Measurements from ENCODE around the gene CPB2. TPM values are rescaled to one million over a fixed set of nuclear protein-coding genes. Genes with fewer than 3 reads are reported as not detected.
A peak's percentile ranks its signal among the peaks of the same experiment; 100 is the strongest.

CPB2 gene
- total and polyA plus RNA-seq, 7 donors, result not detected

DNA sequence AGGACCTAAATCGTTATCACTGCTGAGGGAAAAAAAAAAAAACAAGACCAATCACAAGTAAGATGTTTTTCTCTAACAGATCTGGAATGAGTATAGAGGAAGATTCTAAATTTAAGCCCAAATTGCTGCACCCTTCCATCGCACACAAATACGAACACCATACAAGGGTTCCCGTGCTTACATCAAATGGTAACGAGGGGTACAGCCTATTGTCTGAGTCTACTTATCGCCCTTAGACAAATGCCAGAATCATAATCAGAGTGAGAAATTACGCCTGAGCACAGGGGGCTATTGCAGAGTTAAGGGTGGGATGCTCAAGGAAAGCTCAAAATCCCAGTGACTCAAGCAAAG lies 52.9 kb downstream of the CPB2 start:
- Histone ChIP-seq H3K9me3 (no peaks in the 10 kb centered on the region), H3K4me3 (peak overlapping the region; percentile 86), H3K4me1 (peaks cover 30% of the 10 kb centered on the region), H3K27ac (peak overlapping the region; percentile 93), H3K27me3 (ENCODE audit: insufficient read depth in 3 of 3, low read length in 2 of 3) (no peaks in the 10 kb centered on the region), H3K36me3 (ENCODE audit: insufficient read depth in 1 of 2, low read depth in 1 of 2) (no peaks in the 10 kb centered on the region)
- DNase-seq (no peak), ATAC-seq (peak; percentile 5 to 45 (median 12))
- TF ChIP-seq, protein P1, sequence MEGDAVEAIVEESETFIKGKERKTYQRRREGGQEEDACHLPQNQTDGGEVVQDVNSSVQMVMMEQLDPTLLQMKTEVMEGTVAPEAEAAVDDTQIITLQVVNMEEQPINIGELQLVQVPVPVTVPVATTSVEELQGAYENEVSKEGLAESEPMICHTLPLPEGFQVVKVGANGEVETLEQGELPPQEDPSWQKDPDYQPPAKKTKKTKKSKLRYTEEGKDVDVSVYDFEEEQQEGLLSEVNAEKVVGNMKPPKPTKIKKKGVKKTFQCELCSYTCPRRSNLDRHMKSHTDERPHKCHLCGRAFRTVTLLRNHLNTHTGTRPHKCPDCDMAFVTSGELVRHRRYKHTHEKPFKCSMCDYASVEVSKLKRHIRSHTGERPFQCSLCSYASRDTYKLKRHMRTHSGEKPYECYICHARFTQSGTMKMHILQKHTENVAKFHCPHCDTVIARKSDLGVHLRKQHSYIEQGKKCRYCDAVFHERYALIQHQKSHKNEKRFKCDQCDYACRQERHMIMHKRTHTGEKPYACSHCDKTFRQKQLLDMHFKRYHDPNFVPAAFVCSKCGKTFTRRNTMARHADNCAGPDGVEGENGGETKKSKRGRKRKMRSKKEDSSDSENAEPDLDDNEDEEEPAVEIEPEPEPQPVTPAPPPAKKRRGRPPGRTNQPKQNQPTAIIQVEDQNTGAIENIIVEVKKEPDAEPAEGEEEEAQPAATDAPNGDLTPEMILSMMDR (IDR thresholded peaks at IDR 0.05), result no peak
- whole genome bisulfite sequencing, 3 donors, result 0% methylated on average over 7 of the region's 7 CpGs
- intact Hi-C loops (cut with DNase I), result loop anchor here in 1 of 2 donors (5.0 kb wide), 1 partner anchor 70 kb away; no protein-coding TSS in a partner anchor

DNA sequence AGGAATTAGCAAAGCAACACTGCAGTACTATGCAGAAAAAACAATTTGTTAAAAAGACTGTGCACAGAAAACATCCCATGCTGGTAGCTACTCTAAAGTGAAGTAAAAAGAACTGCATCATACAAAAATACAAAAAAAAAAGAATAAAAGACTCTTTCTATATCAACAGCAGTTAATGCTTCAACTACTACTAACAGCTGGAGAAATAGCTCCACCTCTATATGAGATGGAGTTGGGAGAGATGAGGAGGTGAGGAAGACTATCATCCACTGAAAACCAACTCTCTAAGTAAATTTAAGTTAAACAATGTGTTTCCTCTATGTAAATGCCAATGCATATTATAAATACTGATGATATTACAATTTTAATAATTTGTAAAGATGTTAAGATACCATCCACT lies 54.1 kb downstream of the CPB2 start:
- H3K27me3 ChIP-seq (ENCODE audit: insufficient read depth in 3 of 3, low read length in 2 of 3), result no peaks in the 10 kb centered on the region
- peak overlapping the region; percentile 86 for H3K4me3 ChIP-seq
- DNase-seq (no peak), ATAC-seq (no peak)
- H3K9me3 ChIP-seq, result no peaks in the 10 kb centered on the region
- intact Hi-C loops (cut with DNase I), result loop anchor here in 1 of 2 donors (5.0 kb wide), 1 partner anchor 72 kb away; no protein-coding TSS in a partner anchor
- no peaks in the 10 kb centered on the region for H3K36me3 ChIP-seq (ENCODE audit: insufficient read depth in 1 of 2, low read depth in 1 of 2)
- TF ChIP-seq, protein P1 (IDR thresholded peaks at IDR 0.05), result no peak
- peaks cover 30% of the 10 kb centered on the region for H3K4me1 ChIP-seq
- H3K27ac ChIP-seq, result no peak overlapping the region

DNA sequence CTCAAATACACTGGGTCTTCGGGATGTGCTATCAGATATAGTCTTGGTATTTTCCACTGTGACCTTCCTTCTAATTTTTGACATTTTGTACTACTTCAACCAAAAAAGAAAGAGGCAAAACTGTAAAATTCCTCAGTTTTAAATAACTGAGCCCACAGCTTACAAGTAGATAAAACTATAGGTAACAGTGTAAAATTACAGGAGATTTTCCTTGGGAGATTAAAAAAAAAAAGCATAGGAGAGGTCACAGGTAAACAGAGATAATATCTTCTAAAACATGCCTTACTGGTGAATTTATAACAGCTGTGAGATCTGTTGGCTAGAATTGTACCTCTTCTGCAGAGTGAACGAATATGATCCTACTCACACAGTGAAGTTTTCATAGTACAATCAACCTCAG lies 59.4 kb downstream of the CPB2 start:
- WGBS, 3 donors, result 46 to 71% (median 52%) methylated on average over 2 of the region's 2 CpGs
- no peak for ATAC-seq
- Histone ChIP-seq H3K9me3 (no peaks in the 10 kb centered on the region), H3K4me1 (peaks cover 7% of the 10 kb centered on the region), H3K4me3 (no peak overlapping the region), H3K36me3 (ENCODE audit: insufficient read depth in 1 of 2, low read depth in 1 of 2) (peaks cover 0 to 20% of the 10 kb centered on the region in 2 donors), H3K27ac (no peak overlapping the region), H3K27me3 (ENCODE audit: insufficient read depth in 3 of 3, low read length in 2 of 3) (no peaks in the 10 kb centered on the region)
- TF ChIP-seq, protein P1 (IDR thresholded peaks at IDR 0.05), result no peak
- DNase-seq, result no peak
- intact Hi-C loops (cut with DNase I), result no loop called here

DNA sequence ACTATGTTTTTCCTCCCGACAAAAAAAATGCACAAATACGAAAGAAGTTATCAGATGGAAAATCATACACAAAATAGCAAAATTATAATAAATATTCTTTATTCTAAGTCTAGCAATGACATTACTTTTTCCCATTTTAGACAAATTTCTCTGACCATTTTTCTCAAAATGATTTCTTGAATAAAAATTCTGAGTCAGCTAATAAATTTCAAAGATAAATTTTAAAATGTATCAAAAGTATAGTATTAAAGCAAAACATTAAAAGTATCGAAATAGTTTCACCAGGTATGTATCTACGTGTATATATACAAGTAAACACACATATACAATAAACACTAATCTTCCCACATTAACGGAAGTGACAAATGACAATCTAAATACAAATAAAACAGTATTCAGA lies 61.2 kb downstream of the CPB2 start:
- DNase-seq (no peak), ATAC-seq (no peak)
- WGBS, 3 donors, result 96 to 97% (median 96%) methylated on average over 5 of the region's 5 CpGs
- intact Hi-C loops (cut with DNase I), result no loop called here
- Histone ChIP-seq H3K4me1 (no peaks in the 10 kb centered on the region), H3K27ac (no peak overlapping the region), H3K4me3 (no peak overlapping the region), H3K36me3 (ENCODE audit: insufficient read depth in 1 of 2, low read depth in 1 of 2) (peaks cover 0 to 28% of the 10 kb centered on the region in 2 donors), H3K27me3 (ENCODE audit: insufficient read depth in 3 of 3, low read length in 2 of 3) (no peaks in the 10 kb centered on the region), H3K9me3 (no peaks in the 10 kb centered on the region)
- TF ChIP-seq, protein P1 (IDR thresholded peaks at IDR 0.05), result no peak

DNA sequence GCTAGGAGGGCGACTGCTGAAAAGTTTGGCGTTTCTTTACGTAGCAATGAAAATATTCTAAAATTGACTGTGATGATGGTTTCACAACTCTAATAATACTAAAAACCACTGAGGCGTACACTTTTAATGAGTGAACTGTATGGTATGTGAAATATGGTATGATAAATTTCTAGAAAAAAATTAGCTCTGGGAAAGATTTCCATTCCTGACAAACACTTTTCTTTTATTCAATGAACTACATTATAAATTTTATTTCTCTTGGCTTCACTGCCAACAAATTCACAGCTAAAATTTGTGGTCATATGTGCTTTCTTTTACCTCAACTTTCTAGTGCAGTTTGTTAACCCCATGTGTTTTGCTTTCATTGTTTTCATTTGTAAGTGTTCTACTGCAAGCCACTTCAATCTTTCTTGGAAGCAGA lies 63.4 kb downstream of the CPB2 start:
- Histone ChIP-seq H3K27me3 (ENCODE audit: insufficient read depth in 3 of 3, low read length in 2 of 3) (no peaks in the 10 kb centered on the region), H3K36me3 (ENCODE audit: insufficient read depth in 1 of 2, low read depth in 1 of 2) (peaks cover 3 to 39% of the 10 kb centered on the region in 2 donors), H3K9me3 (no peaks in the 10 kb centered on the region), H3K4me3 (no peak overlapping the region), H3K27ac (no peak overlapping the region), H3K4me1 (no peaks in the 10 kb centered on the region)
- TF ChIP-seq, protein P1 (IDR thresholded peaks at IDR 0.05), result no peak
- WGBS, 3 donors, result 95 to 97% (median 96%) methylated on average over 4 of the region's 4 CpGs
- intact Hi-C loops (cut with DNase I), result no loop called here
- no peak for ATAC-seq
- no peak for DNase-seq
